Activated T-cell treated with anti-CD3 and anti-CD28 coated beads, Interleukin-2, amount 50 U/mL, for 24 hours (primary cell): ENCODE results near the gene NHLRC3.
"Not testable (repeated sequence)": the region's sequence is repeated elsewhere in the genome, so short reads cannot be mapped to it uniquely, and the experiment has no call there.

ENCODE experiments used
- DNase-seq: peaks from one replicate; pipeline ENCODE4 v3.0.0-alpha.2; 2020
- H3K27ac Mint-ChIP-seq: 2 replicates; pipeline ENCODE4 v1.8.0; 2020; ENCODE audit warnings: mild to moderate bottlenecking, mixed read lengths
- H3K27me3 Mint-ChIP-seq: 2 replicates; pipeline ENCODE4 v1.8.0; 2020; ENCODE audit warnings: mixed read lengths
- H3K36me3 Mint-ChIP-seq: 2 replicates; pipeline ENCODE4 v1.8.0; 2020; ENCODE audit warnings: low read depth, mixed read lengths
- H3K4me1 Mint-ChIP-seq: 2 replicates; pipeline ENCODE4 v1.8.0; 2020; ENCODE audit warnings: low read depth, mixed read lengths
- H3K4me3 Mint-ChIP-seq: 2 replicates; pipeline ENCODE4 v1.8.0; 2020; ENCODE audit warnings: mild to moderate bottlenecking, moderate library complexity, mixed read lengths
- H3K9me3 Mint-ChIP-seq: 2 replicates; pipeline ENCODE4 v1.8.0; 2020; ENCODE audit warnings: mixed read lengths

Gene NHLRC3

GRCh38 chr13:39058040-39058439 is 19.8 kb downstream of the NHLRC3 start:
- no peak for DNase-seq
- Mint-ChIP-seq H3K4me3 (no peak overlapping the region), H3K9me3 (no peaks in the 10 kb centered on the region), H3K4me1 (peaks cover 27% of the 10 kb centered on the region), H3K27me3 (no peaks in the 10 kb centered on the region), H3K36me3 (peaks cover 42% of the 10 kb centered on the region), H3K27ac (no peak overlapping the region)

GRCh38 chr13:39062004-39062403 is 23.7 kb downstream of the NHLRC3 start:
- H3K9me3 Mint-ChIP-seq = no peaks in the 10 kb centered on the region
- H3K27ac Mint-ChIP-seq = no peak overlapping the region
- peaks cover 17% of the 10 kb centered on the region for H3K4me1 Mint-ChIP-seq
- peaks cover 24% of the 10 kb centered on the region for H3K36me3 Mint-ChIP-seq
- DNase-seq = no peak
- no peak overlapping the region for H3K4me3 Mint-ChIP-seq
- no peaks in the 10 kb centered on the region for H3K27me3 Mint-ChIP-seq

GRCh38 chr13:39072842-39073241 is 34.6 kb downstream of the NHLRC3 start:
- Mint-ChIP-seq H3K36me3 (no peaks in the 10 kb centered on the region), H3K9me3 (peaks cover 2% of the 10 kb centered on the region), H3K27ac (no peak overlapping the region), H3K27me3 (peaks cover 55% of the 10 kb centered on the region), H3K4me3 (no peak overlapping the region), H3K4me1 (no peaks in the 10 kb centered on the region)
- no peak for DNase-seq

DNA sequence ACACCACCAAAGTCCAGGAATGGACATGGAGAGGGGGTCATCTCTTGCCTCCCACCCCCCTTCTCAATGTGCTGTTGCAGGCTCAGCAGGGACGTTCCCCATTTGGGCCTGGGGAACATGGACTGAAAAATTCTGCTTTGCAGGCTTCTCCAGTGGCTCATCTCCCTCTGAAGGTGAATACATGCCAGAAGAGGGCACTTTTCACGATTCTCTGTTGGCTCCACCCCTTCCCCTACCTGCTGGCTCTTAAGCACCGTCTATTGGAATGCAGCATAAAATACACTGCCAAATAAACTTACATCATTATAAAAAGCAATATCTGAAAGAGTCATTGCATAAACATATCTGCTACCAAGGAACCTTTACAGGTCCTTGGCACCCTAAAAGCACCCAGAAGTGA is 35.7 kb downstream of the NHLRC3 start:
- DNase-seq = no peak
- Mint-ChIP-seq H3K27me3 (peaks cover 59% of the 10 kb centered on the region), H3K36me3 (no peaks in the 10 kb centered on the region), H3K4me3 (no peak overlapping the region), H3K27ac (no peak overlapping the region), H3K4me1 (no peaks in the 10 kb centered on the region), H3K9me3 (peaks cover 2% of the 10 kb centered on the region)

DNA sequence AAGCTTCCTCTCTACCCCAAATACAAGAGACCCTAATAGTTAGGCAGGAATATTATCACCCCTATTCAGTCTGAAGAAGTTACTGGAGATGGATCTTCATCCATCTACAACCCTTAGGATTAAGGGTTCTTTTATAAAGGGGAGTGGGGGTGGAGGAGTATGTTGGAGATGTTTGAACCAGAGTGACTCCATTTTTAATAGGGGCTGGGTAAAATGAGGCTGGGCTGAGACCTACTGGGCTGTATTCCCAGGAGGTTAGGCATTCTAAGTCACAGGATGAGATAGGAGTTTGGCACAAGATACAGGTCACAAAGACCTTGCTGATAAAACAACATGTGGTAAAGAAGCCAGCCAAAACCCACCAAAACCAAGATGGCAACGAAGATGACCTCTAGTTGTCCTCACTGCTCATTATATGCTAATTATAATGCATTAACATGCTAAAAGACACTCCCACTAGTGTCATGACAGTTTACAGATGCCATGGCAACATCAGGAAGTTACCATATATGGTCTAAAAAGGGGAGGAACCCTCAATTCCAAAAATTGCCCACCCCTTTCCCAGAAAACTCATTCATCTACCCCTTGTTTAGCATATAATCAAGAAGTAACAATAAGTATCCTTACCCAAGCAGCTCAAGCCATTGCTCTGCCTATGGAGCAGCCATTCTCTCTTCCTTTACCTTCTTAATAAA is 48.1 kb downstream of the NHLRC3 start:
- not testable (repeated sequence) for H3K4me3 Mint-ChIP-seq, DNase-seq, H3K27ac Mint-ChIP-seq, H3K36me3 Mint-ChIP-seq, H3K4me1 Mint-ChIP-seq, H3K9me3 Mint-ChIP-seq
- peaks cover 20% of the 10 kb centered on the region for H3K27me3 Mint-ChIP-seq

GRCh38 chr13:39091586-39091985 is 53.3 kb downstream of the NHLRC3 start:
- Mint-ChIP-seq H3K36me3 (no peaks in the 10 kb centered on the region), H3K4me1 (peaks cover 29% of the 10 kb centered on the region), H3K4me3 (no peak overlapping the region), H3K9me3 (no peaks in the 10 kb centered on the region), H3K27ac (no peak overlapping the region), H3K27me3 (peaks cover 10% of the 10 kb centered on the region)
- no peak for DNase-seq

- Mint-ChIP-seq H3K27ac (peak overlapping the region; percentile 95), H3K9me3 (no peaks in the 10 kb centered on the region), H3K36me3 (no peaks in the 10 kb centered on the region), H3K4me1 (peaks cover 33% of the 10 kb centered on the region), H3K27me3 (peaks cover 4% of the 10 kb centered on the region), H3K4me3 (peak overlapping the region; percentile 55)
- no peak for DNase-seq
These were observed 57.2 kb downstream of the NHLRC3 start for GRCh38 chr13:39095500-39095899.

- H3K9me3 Mint-ChIP-seq = no peaks in the 10 kb centered on the region
- no peak overlapping the region for H3K4me3 Mint-ChIP-seq
- no peak overlapping the region for H3K27ac Mint-ChIP-seq
- H3K27me3 Mint-ChIP-seq = peaks cover 10% of the 10 kb centered on the region
- DNase-seq = no peak
- H3K36me3 Mint-ChIP-seq = no peaks in the 10 kb centered on the region
- H3K4me1 Mint-ChIP-seq = peaks cover 28% of the 10 kb centered on the region
These were observed 61.0 kb downstream of the NHLRC3 start for GRCh38 chr13:39099231-39099630.
